Measurements from ENCODE around the gene PKM.
A peak's percentile ranks its signal among the peaks of the same experiment; 100 is the strongest.

PKM gene

DNA sequence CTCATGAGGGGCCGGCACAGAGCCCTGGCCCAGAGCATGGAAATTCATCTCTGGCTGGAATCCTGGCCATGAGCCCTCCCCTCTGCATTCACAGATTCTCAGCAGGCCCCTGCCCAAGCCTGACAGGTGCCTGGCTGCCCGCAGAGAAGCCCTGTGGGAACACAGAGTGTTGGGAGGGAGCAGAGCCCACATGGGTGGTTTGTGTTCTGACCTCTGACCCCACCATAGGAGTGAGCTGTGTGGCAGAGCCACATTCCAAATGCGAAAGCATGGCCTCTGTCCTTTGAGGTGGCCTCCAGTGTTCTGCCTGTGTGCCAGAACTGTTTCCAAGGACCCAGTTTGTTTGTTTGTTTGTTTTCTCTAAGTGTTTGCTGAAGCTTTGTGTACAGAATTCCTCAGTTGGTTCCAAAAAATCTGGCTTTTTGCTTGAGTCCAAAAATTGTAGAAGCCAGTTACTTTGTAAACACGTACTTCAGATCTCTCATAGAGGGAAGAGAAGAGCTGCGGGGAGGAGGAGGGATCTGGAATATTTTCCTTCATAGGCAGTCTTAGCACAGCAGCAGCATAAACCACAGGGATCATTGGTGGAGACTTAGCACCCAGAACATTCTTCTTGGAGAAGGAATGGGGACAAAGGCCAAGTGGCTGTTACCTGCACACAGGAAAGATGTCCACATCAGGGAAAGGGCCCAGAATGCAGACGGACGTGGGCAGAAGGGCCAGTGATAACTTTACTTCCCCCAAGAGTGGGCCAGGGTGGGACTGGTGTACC, 69.4 kb downstream of the PKM start:
- no peaks in the 10 kb centered on the region for H3K27me3 ChIP-seq (ENCODE audit: insufficient read depth, insufficient read length)
- DNase-seq (ENCODE audit: low read depth, low spot score): no peak
- no peak for TF ChIP-seq SUZ12 (IDR thresholded peaks at IDR 0.05; ENCODE audit: extremely low read depth, insufficient read depth, insufficient read length)
- TF ChIP-seq YY1 (IDR thresholded peaks at IDR 0.05; ENCODE audit: insufficient read depth, insufficient read length): no peak
- TF ChIP-seq ZNF274 (IDR thresholded peaks at IDR 0.05; ENCODE audit: low read depth, low read length): no peak
- peaks cover 3% of the 10 kb centered on the region for H3K4me1 ChIP-seq (ENCODE audit: insufficient read depth, insufficient read length)
- no peaks in the 10 kb centered on the region for H3K36me3 ChIP-seq (ENCODE audit: insufficient read depth, insufficient read length, low read length)
- H3K9me3 ChIP-seq (ENCODE audit: insufficient read depth, low read length): no peaks in the 10 kb centered on the region
- no peak overlapping the region for H3K4me3 ChIP-seq (ENCODE audit: insufficient read length, low read depth)
- H3K9ac ChIP-seq (ENCODE audit: insufficient read length, low read depth): no peak overlapping the region

DNA sequence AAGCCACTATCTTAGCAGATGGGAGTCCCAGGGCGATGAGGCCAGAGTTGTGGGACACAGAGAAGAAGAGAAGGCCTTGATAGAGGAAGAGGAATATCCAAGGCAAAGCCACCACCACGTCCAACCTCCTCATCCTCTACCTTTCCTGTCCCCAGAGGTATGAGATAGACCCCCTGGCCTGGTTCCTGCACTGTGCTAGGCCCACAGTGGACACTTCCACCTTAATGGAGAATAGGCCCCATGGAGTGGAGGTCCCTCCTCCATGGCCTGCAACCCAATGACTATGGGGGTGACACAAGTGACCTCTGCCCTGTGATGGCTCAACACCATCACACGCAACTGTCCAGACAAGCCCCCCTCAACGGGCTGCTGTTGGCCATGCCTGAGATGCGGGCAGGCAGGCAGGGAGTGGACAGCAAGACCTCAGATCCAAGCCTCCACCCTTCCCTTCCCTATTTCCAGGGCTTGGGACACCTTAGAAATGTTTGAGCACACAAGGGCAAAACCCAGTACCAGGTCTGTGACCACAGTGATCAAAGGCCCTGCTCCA, 70.2 kb downstream of the PKM start:
- no peak overlapping the region for H3K4me3 ChIP-seq (ENCODE audit: insufficient read length, low read depth)
- no peak for DNase-seq (ENCODE audit: low read depth, low spot score)
- H3K36me3 ChIP-seq (ENCODE audit: insufficient read depth, insufficient read length, low read length): no peaks in the 10 kb centered on the region
- H3K27me3 ChIP-seq (ENCODE audit: insufficient read depth, insufficient read length): no peaks in the 10 kb centered on the region
- peaks cover 3% of the 10 kb centered on the region for H3K4me1 ChIP-seq (ENCODE audit: insufficient read depth, insufficient read length)
- no peak overlapping the region for H3K9ac ChIP-seq (ENCODE audit: insufficient read length, low read depth)
- TF ChIP-seq SUZ12 (IDR thresholded peaks at IDR 0.05; ENCODE audit: extremely low read depth, insufficient read depth, insufficient read length) (no peak), YY1 (IDR thresholded peaks at IDR 0.05; ENCODE audit: insufficient read depth, insufficient read length) (no peak), ZNF274 (IDR thresholded peaks at IDR 0.05; ENCODE audit: low read depth, low read length) (no peak)
- H3K9me3 ChIP-seq (ENCODE audit: insufficient read depth, low read length): no peaks in the 10 kb centered on the region

DNA sequence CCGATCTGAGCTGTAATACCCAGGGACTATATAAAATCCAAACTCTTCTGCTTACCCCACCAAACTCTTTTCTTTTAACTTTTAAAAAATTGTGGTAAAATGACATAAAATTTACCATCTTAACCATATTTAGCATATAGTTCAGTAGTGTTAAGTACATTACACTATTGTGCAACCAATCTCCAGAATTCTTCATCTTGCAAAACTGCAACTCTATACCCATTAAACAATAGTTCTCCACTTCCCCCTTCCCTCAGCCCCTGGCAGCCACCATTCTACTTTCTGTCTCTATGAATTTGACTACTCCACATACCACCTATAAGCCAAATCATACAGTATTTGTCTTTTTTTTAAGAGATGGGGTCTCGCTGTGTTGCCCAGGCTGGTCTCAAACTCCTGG, 74.1 kb downstream of the PKM start:
- no peaks in the 10 kb centered on the region for H3K27me3 ChIP-seq (ENCODE audit: insufficient read depth, insufficient read length)
- H3K36me3 ChIP-seq (ENCODE audit: insufficient read depth, insufficient read length, low read length): no peaks in the 10 kb centered on the region
- no peak overlapping the region for H3K9ac ChIP-seq (ENCODE audit: insufficient read length, low read depth)
- TF ChIP-seq SUZ12 (IDR thresholded peaks at IDR 0.05; ENCODE audit: extremely low read depth, insufficient read depth, insufficient read length) (no peak), ZNF274 (IDR thresholded peaks at IDR 0.05; ENCODE audit: low read depth, low read length) (no peak), YY1 (IDR thresholded peaks at IDR 0.05; ENCODE audit: insufficient read depth, insufficient read length) (no peak)
- H3K9me3 ChIP-seq (ENCODE audit: insufficient read depth, low read length): no peaks in the 10 kb centered on the region
- no peak overlapping the region for H3K4me3 ChIP-seq (ENCODE audit: insufficient read length, low read depth)
- peaks cover 3% of the 10 kb centered on the region for H3K4me1 ChIP-seq (ENCODE audit: insufficient read depth, insufficient read length)
- no peak for DNase-seq (ENCODE audit: low read depth, low spot score)

DNA sequence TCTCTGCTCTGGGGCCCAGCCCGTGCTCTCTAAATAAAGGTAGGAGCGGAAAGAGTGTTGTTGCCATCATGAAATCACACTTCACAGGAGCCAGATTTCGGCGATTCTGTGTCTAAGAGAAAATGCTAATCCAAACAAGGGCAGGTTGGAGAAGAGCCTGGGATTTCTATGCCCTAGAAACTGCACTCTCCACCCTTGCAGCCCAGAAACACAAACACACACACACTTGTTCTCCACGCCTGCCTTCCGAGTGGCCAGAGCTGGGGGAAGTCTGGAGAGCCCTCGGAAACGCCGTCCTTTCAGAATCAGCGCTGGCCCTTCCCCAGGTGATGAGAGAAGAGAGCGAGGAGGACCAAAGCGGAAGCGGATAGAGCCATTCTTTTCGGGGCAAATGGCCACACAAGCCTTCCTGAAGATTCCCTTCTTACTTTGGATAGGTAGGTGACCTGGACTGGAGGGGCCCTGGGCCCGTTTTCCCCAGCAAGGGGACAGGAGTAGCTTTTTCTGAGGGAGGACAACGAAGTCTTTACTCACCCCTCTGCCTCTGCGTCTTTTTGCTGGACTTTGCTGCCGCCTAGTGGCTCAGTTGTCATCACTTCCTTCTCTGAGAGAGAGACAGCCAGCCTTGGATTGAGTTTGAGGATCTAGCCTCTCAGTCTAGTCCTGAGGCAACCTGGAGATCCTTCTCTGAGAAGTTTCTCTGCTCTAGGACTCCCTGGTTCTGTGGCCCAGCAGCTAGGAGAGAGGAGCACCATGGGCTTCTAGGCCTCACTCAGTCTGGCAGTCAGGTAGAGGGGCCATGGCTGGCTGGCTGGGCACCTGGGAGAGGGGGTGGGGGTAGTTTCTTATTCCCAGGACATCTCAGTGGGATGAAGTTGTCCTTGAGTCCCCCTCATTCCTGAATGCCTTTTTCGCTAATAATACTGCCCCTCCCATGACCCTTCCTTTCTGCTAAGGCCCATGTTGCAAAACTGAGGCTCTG, 75.1 kb downstream of the PKM start:
- Histone ChIP-seq H3K4me1 (ENCODE audit: insufficient read depth, insufficient read length) (peaks cover 2% of the 10 kb centered on the region), H3K9ac (ENCODE audit: insufficient read length, low read depth) (peak overlapping the region; percentile 2), H3K36me3 (ENCODE audit: insufficient read depth, insufficient read length, low read length) (no peaks in the 10 kb centered on the region), H3K4me3 (ENCODE audit: insufficient read length, low read depth) (no peak overlapping the region), H3K27me3 (ENCODE audit: insufficient read depth, insufficient read length) (no peaks in the 10 kb centered on the region), H3K9me3 (ENCODE audit: insufficient read depth, low read length) (no peaks in the 10 kb centered on the region)
- TF ChIP-seq SUZ12 (IDR thresholded peaks at IDR 0.05; ENCODE audit: extremely low read depth, insufficient read depth, insufficient read length) (no peak), ZNF274 (IDR thresholded peaks at IDR 0.05; ENCODE audit: low read depth, low read length) (no peak), YY1 (IDR thresholded peaks at IDR 0.05; ENCODE audit: insufficient read depth, insufficient read length) (no peak)
- DNase-seq (ENCODE audit: low read depth, low spot score): peak; percentile 83

DNA sequence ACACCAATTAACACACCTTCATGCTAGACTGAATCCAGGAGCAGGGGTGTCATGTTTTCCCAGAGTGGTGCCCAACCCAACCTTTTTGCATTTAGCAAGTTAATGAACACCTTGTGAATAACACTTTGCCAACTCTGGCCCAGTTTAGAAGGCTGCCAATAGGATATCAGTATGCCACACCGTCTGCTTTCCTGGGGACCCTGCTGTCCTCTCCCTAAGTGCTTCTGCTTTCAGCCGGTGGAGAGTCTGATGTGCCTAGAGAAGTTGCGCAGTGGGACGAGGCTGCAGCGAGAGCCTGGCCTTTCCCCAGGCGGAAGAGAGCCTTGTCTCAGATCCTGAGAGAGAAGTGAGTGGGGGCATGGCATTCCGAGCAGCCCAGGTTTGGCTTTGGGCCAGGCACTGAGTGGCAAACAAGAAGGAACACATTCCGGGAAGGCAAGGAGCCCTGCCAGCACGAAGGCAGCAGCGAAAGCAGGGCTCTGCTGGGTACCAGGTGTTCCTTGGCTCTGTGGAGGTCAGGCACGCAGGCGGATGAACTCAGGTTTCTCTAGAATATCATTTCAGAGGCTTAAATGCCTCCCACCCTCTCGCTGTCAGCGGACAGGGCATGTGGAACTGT, 75.9 kb downstream of the PKM start:
- TF ChIP-seq ZNF274 (IDR thresholded peaks at IDR 0.05; ENCODE audit: low read depth, low read length) (no peak), SUZ12 (IDR thresholded peaks at IDR 0.05; ENCODE audit: extremely low read depth, insufficient read depth, insufficient read length) (no peak), YY1 (IDR thresholded peaks at IDR 0.05; ENCODE audit: insufficient read depth, insufficient read length) (no peak)
- DNase-seq (ENCODE audit: low read depth, low spot score): no peak
- H3K4me3 ChIP-seq (ENCODE audit: insufficient read length, low read depth): no peak overlapping the region
- no peaks in the 10 kb centered on the region for H3K27me3 ChIP-seq (ENCODE audit: insufficient read depth, insufficient read length)
- H3K9me3 ChIP-seq (ENCODE audit: insufficient read depth, low read length): no peaks in the 10 kb centered on the region
- H3K36me3 ChIP-seq (ENCODE audit: insufficient read depth, insufficient read length, low read length): no peaks in the 10 kb centered on the region
- no peaks in the 10 kb centered on the region for H3K4me1 ChIP-seq (ENCODE audit: insufficient read depth, insufficient read length)
- no peak overlapping the region for H3K9ac ChIP-seq (ENCODE audit: insufficient read length, low read depth)

DNA sequence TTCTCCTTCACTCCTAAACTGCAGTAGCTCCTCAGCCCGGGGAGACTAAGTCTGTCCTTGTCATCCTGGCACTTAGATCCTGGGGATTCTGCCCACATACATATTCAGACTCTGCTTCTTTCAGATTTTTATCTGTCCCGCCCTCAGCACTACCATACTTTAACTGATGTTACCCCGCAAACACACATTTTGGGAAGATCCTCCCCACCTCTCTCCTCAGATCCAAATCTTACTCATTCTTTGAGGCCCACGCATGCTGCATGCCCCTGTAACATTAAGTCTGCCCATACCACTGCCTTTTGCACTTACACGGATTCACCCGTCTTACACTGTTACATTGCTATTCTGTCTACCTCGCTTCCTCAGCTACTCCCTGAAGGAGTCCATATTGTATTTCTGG, 76.7 kb downstream of the PKM start:
- TF ChIP-seq YY1 (IDR thresholded peaks at IDR 0.05; ENCODE audit: insufficient read depth, insufficient read length) (no peak), ZNF274 (IDR thresholded peaks at IDR 0.05; ENCODE audit: low read depth, low read length) (no peak), SUZ12 (IDR thresholded peaks at IDR 0.05; ENCODE audit: extremely low read depth, insufficient read depth, insufficient read length) (no peak)
- Histone ChIP-seq H3K9ac (ENCODE audit: insufficient read length, low read depth) (no peak overlapping the region), H3K9me3 (ENCODE audit: insufficient read depth, low read length) (no peaks in the 10 kb centered on the region), H3K27me3 (ENCODE audit: insufficient read depth, insufficient read length) (no peaks in the 10 kb centered on the region), H3K4me1 (ENCODE audit: insufficient read depth, insufficient read length) (no peaks in the 10 kb centered on the region), H3K36me3 (ENCODE audit: insufficient read depth, insufficient read length, low read length) (no peaks in the 10 kb centered on the region), H3K4me3 (ENCODE audit: insufficient read length, low read depth) (no peak overlapping the region)
- no peak for DNase-seq (ENCODE audit: low read depth, low spot score)

All from NT2/D1 (cell line).